Ramos (cell line): Measurements from ENCODE around the gene CPSF4.
"Not testable (repeated sequence)": the region's sequence is repeated elsewhere in the genome, so short reads cannot be mapped to it uniquely, and the experiment has no call there.

ENCODE experiments used
- in situ Hi-C: fragments of 300-500 bp; cut with MboI; formaldehyde crosslinking; loops from one replicate; pipeline ENCODE4 v1.14.3; 2022; ENCODE audit warnings: low sequenced_read_pairs; ENCODE audit not compliant: unreplicated experiment

The CPSF4 gene

DNA sequence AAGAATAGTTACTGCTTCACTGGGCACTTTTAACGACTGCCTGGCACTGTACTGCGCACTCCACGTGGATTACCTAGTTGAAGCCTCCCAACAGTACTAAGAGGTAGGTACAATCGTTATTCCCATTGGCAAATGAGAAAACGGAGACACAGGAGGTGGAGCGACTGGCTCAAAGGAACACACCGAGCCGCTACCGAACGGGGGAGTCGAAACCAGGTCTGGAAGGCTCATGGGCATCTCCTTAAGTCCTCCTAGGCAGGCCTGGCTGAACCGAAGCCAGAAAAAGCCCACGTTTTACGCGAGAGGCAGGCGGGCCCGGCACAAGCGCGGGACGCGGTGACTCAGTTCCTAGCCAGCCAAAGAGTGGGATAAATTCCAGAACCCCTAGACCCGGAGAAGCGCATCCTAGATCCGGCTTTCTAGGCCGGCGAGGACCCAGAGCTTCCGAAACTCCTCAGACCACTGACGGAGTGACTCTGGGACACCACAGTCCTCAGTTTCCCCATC, 30.8 kb upstream of the CPSF4 start:
- in situ Hi-C loops = no loop called here

GRCh38 chr7:99408379-99409191, 30.2 kb upstream of the CPSF4 start, which contains the start of the genes BUD31 and PDAP1:
Gene BUD31 (plus strand): TSS chr7:99408969. CDS start chr7:99411093, 2,124 bp downstream.
Gene PDAP1 (minus strand): TSS chr7:99408597. CDS start chr7:99408548, 49 bp downstream.
- in situ Hi-C loops = no loop called here

- in situ Hi-C loops = no loop called here
These were observed 29.6 kb upstream of the CPSF4 start for GRCh38 chr7:99409192-99409572.

GRCh38 chr7:99409806-99410205, 28.9 kb upstream of the CPSF4 start:
- in situ Hi-C loops = no loop called here

- in situ Hi-C loops = no loop called here
These were observed 28.1 kb upstream of the CPSF4 start for GRCh38 chr7:99410635-99411034.

- in situ Hi-C loops = not testable (repeated sequence)
These were observed 23.1 kb upstream of the CPSF4 start for GRCh38 chr7:99415513-99416127.

GRCh38 chr7:99418260-99418659, 20.5 kb upstream of the CPSF4 start:
- in situ Hi-C loops = no loop called here

DNA sequence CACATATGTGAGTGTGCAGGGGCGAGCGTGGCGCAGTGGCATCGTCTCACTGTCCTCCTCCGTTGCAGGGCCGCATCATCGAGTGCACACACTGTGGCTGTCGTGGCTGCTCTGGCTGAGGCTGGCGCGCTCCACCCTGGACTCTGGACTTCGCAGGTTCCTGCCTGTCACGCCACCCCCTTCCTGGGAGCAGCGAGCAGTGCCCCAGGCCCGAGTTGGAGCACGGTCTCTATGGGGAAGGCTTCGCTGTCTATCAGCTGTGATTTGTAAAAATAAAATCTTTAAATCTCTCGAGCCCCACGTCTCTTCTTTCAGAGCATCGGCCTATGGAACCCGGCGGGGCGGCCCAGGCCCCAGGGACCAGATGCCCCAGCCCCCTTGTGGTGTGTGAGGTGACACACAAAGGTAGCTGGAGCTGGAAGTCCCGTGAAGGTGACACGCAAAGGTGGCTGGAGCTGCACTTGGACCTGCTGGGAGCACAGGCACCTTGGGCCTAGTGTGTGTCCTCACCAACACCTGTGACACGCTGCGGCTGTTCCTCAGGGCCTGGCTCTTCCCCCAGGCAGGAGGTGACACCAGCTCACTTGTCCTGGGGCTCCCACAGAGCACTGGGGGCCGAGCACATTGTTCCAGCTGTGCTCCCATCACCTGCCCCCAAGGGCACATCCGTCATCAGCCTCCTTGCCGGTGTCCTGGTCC, 19.3 kb upstream of the CPSF4 start:
- in situ Hi-C loops = no loop called here

DNA sequence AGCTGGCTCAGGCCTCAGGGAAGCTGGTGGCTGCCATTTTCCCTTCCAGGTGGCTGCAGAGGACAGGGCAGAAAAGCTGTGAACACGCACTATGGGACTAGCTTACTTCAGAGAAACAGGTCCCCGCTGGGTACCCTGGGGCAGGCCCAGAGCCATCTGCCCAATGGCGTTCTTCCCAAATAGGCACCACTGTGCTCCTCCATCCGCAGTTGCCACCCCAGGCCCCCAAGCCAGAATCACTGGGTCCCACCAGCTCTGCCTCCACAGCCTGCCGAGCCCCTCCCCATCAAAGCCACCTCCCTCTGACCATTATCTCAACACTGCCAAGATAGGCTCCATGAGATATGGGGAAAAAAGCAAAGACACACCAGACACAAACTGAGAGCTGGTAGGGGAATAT, 18.5 kb upstream of the CPSF4 start:
- in situ Hi-C loops = no loop called here

DNA sequence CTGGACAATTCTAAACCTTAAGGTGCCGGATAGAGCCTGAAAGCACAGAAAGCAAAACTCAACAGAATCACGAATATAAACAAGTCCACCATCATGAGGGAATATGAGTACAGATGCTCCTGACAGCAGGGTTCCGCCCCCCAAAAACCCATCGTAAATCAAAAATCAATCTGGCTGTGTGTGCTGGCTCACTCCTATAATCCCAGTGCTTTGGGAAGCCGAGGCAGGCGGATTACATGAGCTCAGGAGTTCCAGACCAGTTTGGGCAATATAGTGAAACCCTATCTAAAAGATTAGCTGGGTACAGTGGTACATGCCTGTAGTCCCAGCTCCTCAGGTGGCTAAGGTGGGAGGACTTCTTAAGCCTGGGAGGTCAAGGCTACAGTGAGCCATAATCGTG, 17.8 kb upstream of the CPSF4 start:
- in situ Hi-C loops = no loop called here

GRCh38 chr7:99422186-99422585, 16.6 kb upstream of the CPSF4 start:
- in situ Hi-C loops = no loop called here

GRCh38 chr7:99422625-99423024, 16.1 kb upstream of the CPSF4 start:
- in situ Hi-C loops = no loop called here

- in situ Hi-C loops = no loop called here
These were observed 13.6 kb upstream of the CPSF4 start for GRCh38 chr7:99424932-99425730.

GRCh38 chr7:99428972-99429566, 9.7 kb upstream of the CPSF4 start:
- in situ Hi-C loops = no loop called here

GRCh38 chr7:99429756-99430155, 9.0 kb upstream of the CPSF4 start:
- in situ Hi-C loops = no loop called here

- in situ Hi-C loops = not testable (repeated sequence)
These were observed 6.8 kb upstream of the CPSF4 start for GRCh38 chr7:99431756-99432540.

- in situ Hi-C loops = no loop called here
These were observed 5.6 kb upstream of the CPSF4 start for GRCh38 chr7:99433158-99433557.

DNA sequence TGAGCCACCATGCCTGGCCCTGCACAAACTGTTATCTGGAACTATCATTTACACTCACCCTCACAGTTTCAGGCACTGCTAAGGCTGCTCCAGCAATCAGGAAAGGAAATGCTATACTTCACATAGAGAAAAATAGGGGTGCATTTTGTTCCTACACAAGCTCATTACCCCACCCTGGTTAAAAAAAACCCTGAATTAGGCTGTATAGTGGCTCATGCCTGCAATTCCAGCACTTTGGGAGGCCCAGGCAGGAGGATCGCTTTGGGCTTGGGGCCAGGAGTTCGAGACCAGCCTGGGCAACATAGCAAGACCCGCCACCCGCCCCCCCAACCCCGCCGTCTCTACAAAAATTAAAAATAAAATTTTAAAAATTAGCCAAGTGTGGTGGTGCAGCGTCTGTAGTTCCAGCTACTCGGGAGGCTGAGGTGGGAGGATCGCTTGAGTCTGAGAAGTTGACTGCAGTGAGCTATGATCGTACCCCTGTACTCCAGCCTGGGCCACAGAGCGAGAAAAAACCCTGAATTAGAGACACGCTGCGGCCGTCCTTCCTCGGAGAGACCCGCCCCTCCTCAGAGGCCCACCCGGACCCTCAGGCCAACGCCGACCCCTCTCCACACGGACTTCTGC, 684 bp upstream of the CPSF4 start:
- in situ Hi-C loops = no loop called here

GRCh38 chr7:99440195-99440594, 1.5 kb downstream of the CPSF4 start:
- in situ Hi-C loops = no loop called here
